NCI-H2196 treated with DMSO at 0.1 percent for 48 hours (cell line): Measurements from ENCODE around the gene ACOX3.
A peak's percentile ranks its signal among the peaks of the same experiment; 100 is the strongest.
"Not testable (repeated sequence)": the region's sequence is repeated elsewhere in the genome, so short reads cannot be mapped to it uniquely, and the experiment has no call there.

Experiments
- DNase-seq: peaks from one replicate; lab custom pipeline; 2025; ENCODE audit not compliant: unreplicated experiment; lab: John Stamatoyannopoulos, UW

ACOX3 gene

GRCh38 chr4:8435656-8436121 is 4.8 kb downstream of the ACOX3 start:
- DNase-seq = no peak

GRCh38 chr4:8434251-8435073 is 6.1 kb downstream of the ACOX3 start:
- DNase-seq = no peak

GRCh38 chr4:8433136-8433535 is 7.4 kb downstream of the ACOX3 start:
- DNase-seq = no peak

GRCh38 chr4:8431553-8431952 is 9.0 kb downstream of the ACOX3 start:
- DNase-seq = no peak

GRCh38 chr4:8428288-8429097 is 12.0 kb downstream of the ACOX3 start:
- peak; percentile 67 for DNase-seq

GRCh38 chr4:8427761-8428287 is 12.7 kb downstream of the ACOX3 start:
- no peak for DNase-seq

GRCh38 chr4:8427262-8427661 is 13.3 kb downstream of the ACOX3 start:
- no peak for DNase-seq

- DNase-seq = no peak
Measured at GRCh38 chr4:8422786-8423185, 17.7 kb downstream of the ACOX3 start.

- DNase-seq = no peak
Measured at GRCh38 chr4:8422327-8422726, 18.2 kb downstream of the ACOX3 start.

- DNase-seq = not testable (repeated sequence)
Measured at GRCh38 chr4:8420151-8420550, 20.4 kb downstream of the ACOX3 start.

- no peak for DNase-seq
Measured at GRCh38 chr4:8419222-8420041, 21.1 kb downstream of the ACOX3 start.

GRCh38 chr4:8417071-8417614 is 23.4 kb downstream of the ACOX3 start:
- DNase-seq = no peak

GRCh38 chr4:8414377-8414776 is 26.1 kb downstream of the ACOX3 start:
- no peak for DNase-seq

- DNase-seq = no peak
Measured at GRCh38 chr4:8412288-8412687, 28.2 kb downstream of the ACOX3 start.

GRCh38 chr4:8411351-8412180 is 29.0 kb downstream of the ACOX3 start:
- no peak for DNase-seq

- DNase-seq = no peak
Measured at GRCh38 chr4:8410641-8411271, 29.8 kb downstream of the ACOX3 start.

- no peak for DNase-seq
Measured at GRCh38 chr4:8410066-8410625, 30.4 kb downstream of the ACOX3 start.

GRCh38 chr4:8409264-8410065 is 31.1 kb downstream of the ACOX3 start:
- no peak for DNase-seq
